IPS DF 19.7 (cell line): ENCODE measurements around the gene TMSB4X.

Experiments used
- DNase-seq: peaks from one replicate; pipeline ENCODE4 v3.0.0-alpha.2; 2013; ENCODE audit warnings: low read depth, low spot score

TMSB4X gene

DNA sequence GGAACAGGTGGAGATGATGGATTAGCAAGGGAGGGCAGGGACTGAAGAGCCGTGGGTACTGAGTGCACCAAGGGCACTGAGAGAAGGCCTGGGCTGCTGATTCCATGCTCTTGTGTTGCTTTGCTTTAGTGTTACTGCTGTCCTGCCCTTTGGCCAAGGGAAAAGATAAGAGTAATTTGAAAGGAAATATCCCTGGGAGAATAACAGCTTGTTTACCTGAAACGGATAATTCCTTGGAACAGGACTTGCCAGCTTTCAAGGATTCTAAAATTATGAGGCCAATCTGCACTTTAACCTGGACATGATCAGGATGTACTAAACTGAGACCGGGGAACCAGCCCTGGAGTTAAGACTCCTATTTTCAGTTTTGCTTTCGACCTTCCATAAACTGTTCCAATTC is 49.1 kb downstream of the TMSB4X start:
- DNase-seq = no peak

DNA sequence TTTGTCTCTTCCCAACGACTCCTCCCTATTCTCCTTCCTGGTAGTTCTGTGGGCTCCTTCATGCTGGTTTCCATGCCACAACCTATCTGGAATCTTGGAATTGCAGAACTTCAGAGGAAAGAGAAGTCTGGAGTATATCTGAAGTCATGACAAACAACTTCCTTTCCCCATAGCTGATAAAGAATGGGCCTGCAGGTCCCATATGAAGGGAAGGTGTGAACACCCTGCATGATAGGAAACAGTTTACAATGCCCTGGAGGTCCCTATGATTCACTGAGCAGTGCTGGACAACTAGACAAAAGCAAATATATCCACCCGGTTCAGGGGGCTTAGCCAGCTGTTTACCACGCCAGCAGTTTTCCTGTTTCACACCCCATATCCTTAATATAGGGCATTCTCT is 50.1 kb downstream of the TMSB4X start:
- DNase-seq = no peak
